Vagina (tissue), 2 donors: Measurements from ENCODE around the gene SLC9A9.

Experiments
- CTCF ChIP-seq, 3 experiments: fragments of 450-650 bp in 2 of 3; fragments of 200-600 bp in 1 of 3; sonication (generic) in 1 of 3; IDR thresholded peaks; one replicate each; pipeline ENCODE4 v1.5.1; 2017 to 2019; ENCODE audit warnings: antibody characterized with exemption in 3 of 3, mild to moderate bottlenecking in 2 of 3, moderate library complexity in 2 of 3
- POLR2A ChIP-seq, 2 donors: fragments of 450-650 bp; IDR thresholded peaks; one replicate each; pipeline ENCODE4 v1.6.1; 2017; ENCODE audit warnings: antibody characterized with exemption in 2 of 2, mild to moderate bottlenecking in 2 of 2, moderate library complexity in 2 of 2
- POLR2AphosphoS5 ChIP-seq, 2 donors: sonication (generic); formaldehyde crosslinking; IDR thresholded peaks; one replicate each; pipeline ENCODE4 v1.9.0; 2017; ENCODE audit warnings: antibody characterized with exemption in 2 of 2, mild to moderate bottlenecking in 2 of 2, low read depth in 1 of 2; ENCODE audit not compliant: insufficient read depth in 1 of 2

DNA sequence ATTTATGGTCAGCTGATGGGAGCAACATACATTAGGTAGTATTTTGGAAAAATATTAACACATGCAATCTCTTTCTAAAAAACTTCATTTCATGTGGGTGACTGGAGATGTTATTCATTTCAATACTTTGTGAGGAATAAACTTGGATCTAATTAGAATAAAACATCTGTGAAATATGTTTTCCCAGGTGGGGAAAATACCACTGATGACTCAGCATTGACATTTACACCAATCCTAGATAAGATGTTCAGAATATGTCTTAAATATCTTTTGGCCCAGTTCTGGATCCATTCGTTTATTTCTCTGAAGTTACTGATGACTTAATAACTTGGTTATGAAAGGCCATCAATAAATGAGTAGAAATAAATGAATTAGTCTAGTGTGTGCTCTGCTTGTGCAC is 481.1 kb downstream of the SLC9A9 start:
- TF ChIP-seq POLR2A (IDR thresholded peaks at IDR 0.05) (no peak), CTCF (IDR thresholded peaks at IDR 0.05) (no peak), POLR2AphosphoS5 (IDR thresholded peaks at IDR 0.05; ENCODE audit: insufficient read depth in 1 of 2, low read depth in 1 of 2) (no peak)
